ENCODE data around the gene RABGAP1L.

Gene RABGAP1L

GRCh38 chr1:174206148-174206836 is 47.0 kb downstream of the RABGAP1L start:
- H3K9me3 ChIP-seq (ENCODE audit: insufficient read depth, low read length) = peaks cover 5% of the 10 kb centered on the region; the same call in 1 of the 2 replicates
- TF ChIP-seq ZNF274 (IDR thresholded peaks at IDR 0.05; ENCODE audit: low read depth, low read length) (no peak), YY1 (IDR thresholded peaks at IDR 0.05; ENCODE audit: insufficient read depth, insufficient read length) (no peak), SUZ12 (IDR thresholded peaks at IDR 0.05; ENCODE audit: extremely low read depth, insufficient read depth, insufficient read length) (no peak)
- DNase-seq (ENCODE audit: low read depth, low spot score) = no peak
- no peaks in the 10 kb centered on the region for H3K36me3 ChIP-seq (ENCODE audit: insufficient read depth, insufficient read length, low read length)
- no peaks in the 10 kb centered on the region for H3K4me1 ChIP-seq (ENCODE audit: insufficient read depth, insufficient read length)
- no peaks in the 10 kb centered on the region for H3K27me3 ChIP-seq (ENCODE audit: insufficient read depth, insufficient read length)
- H3K4me3 ChIP-seq (ENCODE audit: insufficient read length, low read depth) = no peak overlapping the region
- no peak overlapping the region for H3K9ac ChIP-seq (ENCODE audit: insufficient read length, low read depth)

- TF ChIP-seq SUZ12 (IDR thresholded peaks at IDR 0.05; ENCODE audit: extremely low read depth, insufficient read depth, insufficient read length) (no peak), YY1 (IDR thresholded peaks at IDR 0.05; ENCODE audit: insufficient read depth, insufficient read length) (no peak), ZNF274 (IDR thresholded peaks at IDR 0.05; ENCODE audit: low read depth, low read length) (no peak)
- Histone ChIP-seq H3K9me3 (ENCODE audit: insufficient read depth, low read length) (peaks cover 5% of the 10 kb centered on the region; the same call in 1 of the 2 replicates), H3K9ac (ENCODE audit: insufficient read length, low read depth) (no peak overlapping the region), H3K4me3 (ENCODE audit: insufficient read length, low read depth) (no peak overlapping the region), H3K4me1 (ENCODE audit: insufficient read depth, insufficient read length) (no peaks in the 10 kb centered on the region), H3K36me3 (ENCODE audit: insufficient read depth, insufficient read length, low read length) (no peaks in the 10 kb centered on the region), H3K27me3 (ENCODE audit: insufficient read depth, insufficient read length) (no peaks in the 10 kb centered on the region)
- no peak for DNase-seq (ENCODE audit: low read depth, low spot score)
These were observed 50.2 kb downstream of the RABGAP1L start for GRCh38 chr1:174209347-174210187.

GRCh38 chr1:174211486-174211885 is 52.2 kb downstream of the RABGAP1L start:
- Histone ChIP-seq H3K4me1 (ENCODE audit: insufficient read depth, insufficient read length) (no peaks in the 10 kb centered on the region), H3K9ac (ENCODE audit: insufficient read length, low read depth) (no peak overlapping the region), H3K36me3 (ENCODE audit: insufficient read depth, insufficient read length, low read length) (no peaks in the 10 kb centered on the region), H3K4me3 (ENCODE audit: insufficient read length, low read depth) (no peak overlapping the region), H3K9me3 (ENCODE audit: insufficient read depth, low read length) (peaks cover 5% of the 10 kb centered on the region; the same call in 1 of the 2 replicates), H3K27me3 (ENCODE audit: insufficient read depth, insufficient read length) (no peaks in the 10 kb centered on the region)
- TF ChIP-seq SUZ12 (IDR thresholded peaks at IDR 0.05; ENCODE audit: extremely low read depth, insufficient read depth, insufficient read length) = no peak
- no peak for TF ChIP-seq ZNF274 (IDR thresholded peaks at IDR 0.05; ENCODE audit: low read depth, low read length)
- no peak for TF ChIP-seq YY1 (IDR thresholded peaks at IDR 0.05; ENCODE audit: insufficient read depth, insufficient read length)
- no peak for DNase-seq (ENCODE audit: low read depth, low spot score)

GRCh38 chr1:174215766-174216165 is 56.4 kb downstream of the RABGAP1L start:
- Histone ChIP-seq H3K9ac (ENCODE audit: insufficient read length, low read depth) (no peak overlapping the region), H3K9me3 (ENCODE audit: insufficient read depth, low read length) (0 out of 2 replicates have a peak, but pooled peaks cover under 1% of the 10 kb centered on the region), H3K27me3 (ENCODE audit: insufficient read depth, insufficient read length) (no peaks in the 10 kb centered on the region), H3K4me1 (ENCODE audit: insufficient read depth, insufficient read length) (no peaks in the 10 kb centered on the region), H3K36me3 (ENCODE audit: insufficient read depth, insufficient read length, low read length) (no peaks in the 10 kb centered on the region), H3K4me3 (ENCODE audit: insufficient read length, low read depth) (no peak overlapping the region)
- TF ChIP-seq SUZ12 (IDR thresholded peaks at IDR 0.05; ENCODE audit: extremely low read depth, insufficient read depth, insufficient read length) (no peak), ZNF274 (IDR thresholded peaks at IDR 0.05; ENCODE audit: low read depth, low read length) (no peak), YY1 (IDR thresholded peaks at IDR 0.05; ENCODE audit: insufficient read depth, insufficient read length) (no peak)
- DNase-seq (ENCODE audit: low read depth, low spot score) = no peak

GRCh38 chr1:174217248-174217647 is 57.9 kb downstream of the RABGAP1L start:
- Histone ChIP-seq H3K4me3 (ENCODE audit: insufficient read length, low read depth) (no peak overlapping the region), H3K4me1 (ENCODE audit: insufficient read depth, insufficient read length) (no peaks in the 10 kb centered on the region), H3K9ac (ENCODE audit: insufficient read length, low read depth) (no peak overlapping the region), H3K27me3 (ENCODE audit: insufficient read depth, insufficient read length) (no peaks in the 10 kb centered on the region), H3K36me3 (ENCODE audit: insufficient read depth, insufficient read length, low read length) (no peaks in the 10 kb centered on the region), H3K9me3 (ENCODE audit: insufficient read depth, low read length) (peaks cover 4% of the 10 kb centered on the region; the same call in 1 of the 2 replicates)
- no peak for TF ChIP-seq ZNF274 (IDR thresholded peaks at IDR 0.05; ENCODE audit: low read depth, low read length)
- no peak for TF ChIP-seq SUZ12 (IDR thresholded peaks at IDR 0.05; ENCODE audit: extremely low read depth, insufficient read depth, insufficient read length)
- TF ChIP-seq YY1 (IDR thresholded peaks at IDR 0.05; ENCODE audit: insufficient read depth, insufficient read length) = no peak
- DNase-seq (ENCODE audit: low read depth, low spot score) = no peak

- Histone ChIP-seq H3K9me3 (ENCODE audit: insufficient read depth, low read length) (peaks cover 10% of the 10 kb centered on the region; the same call in 1 of the 2 replicates), H3K36me3 (ENCODE audit: insufficient read depth, insufficient read length, low read length) (no peaks in the 10 kb centered on the region), H3K9ac (ENCODE audit: insufficient read length, low read depth) (no peak overlapping the region), H3K4me1 (ENCODE audit: insufficient read depth, insufficient read length) (no peaks in the 10 kb centered on the region), H3K27me3 (ENCODE audit: insufficient read depth, insufficient read length) (no peaks in the 10 kb centered on the region), H3K4me3 (ENCODE audit: insufficient read length, low read depth) (no peak overlapping the region)
- DNase-seq (ENCODE audit: low read depth, low spot score) = peak; percentile 30
- TF ChIP-seq SUZ12 (IDR thresholded peaks at IDR 0.05; ENCODE audit: extremely low read depth, insufficient read depth, insufficient read length) = no peak
- no peak for TF ChIP-seq ZNF274 (IDR thresholded peaks at IDR 0.05; ENCODE audit: low read depth, low read length)
- TF ChIP-seq YY1 (IDR thresholded peaks at IDR 0.05; ENCODE audit: insufficient read depth, insufficient read length) = no peak
These were observed 58.7 kb downstream of the RABGAP1L start for GRCh38 chr1:174217787-174218574.

Measured in NT2/D1 (cell line).